Stimulated activated CD4-positive, alpha-beta T cell treated with anti-CD3 and anti-CD28 coated beads, Interleukin-2, amount 100 ng/mL, for 4 hours (primary cell): ENCODE data around the gene BORCS5.

Experiments
- DNase-seq: peaks from one replicate; pipeline ENCODE4 v3.0.0-alpha.2; 2020; ENCODE audit warnings: low read depth

Gene BORCS5

DNA sequence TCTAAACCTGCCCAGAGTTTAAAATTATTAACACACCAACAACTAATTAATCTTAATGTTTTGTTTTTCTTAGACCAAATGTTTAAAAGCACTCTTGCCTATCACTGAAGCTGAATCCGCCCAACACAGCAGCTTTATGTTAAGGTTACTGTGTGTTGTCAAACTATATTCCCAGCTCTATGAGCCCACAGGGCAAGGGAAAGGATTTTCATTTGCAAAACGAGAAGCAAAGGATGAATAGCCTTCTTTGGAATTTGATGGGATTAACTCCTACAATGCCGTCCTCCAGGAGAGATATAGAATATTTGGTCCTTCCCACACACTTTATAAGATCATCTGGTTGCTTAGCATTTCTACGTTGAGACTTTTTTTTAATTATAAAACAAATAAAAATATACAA lies 162.0 kb downstream of the BORCS5 start:
- no peak for DNase-seq
